Measurements from ENCODE around the gene PANK1. TPM values are rescaled to one million over a fixed set of nuclear protein-coding genes. Genes with fewer than 3 reads are reported as not detected.

Gene PANK1
- total RNA-seq, 1 experiment from 2014 or later = 24.9 TPM

DNA sequence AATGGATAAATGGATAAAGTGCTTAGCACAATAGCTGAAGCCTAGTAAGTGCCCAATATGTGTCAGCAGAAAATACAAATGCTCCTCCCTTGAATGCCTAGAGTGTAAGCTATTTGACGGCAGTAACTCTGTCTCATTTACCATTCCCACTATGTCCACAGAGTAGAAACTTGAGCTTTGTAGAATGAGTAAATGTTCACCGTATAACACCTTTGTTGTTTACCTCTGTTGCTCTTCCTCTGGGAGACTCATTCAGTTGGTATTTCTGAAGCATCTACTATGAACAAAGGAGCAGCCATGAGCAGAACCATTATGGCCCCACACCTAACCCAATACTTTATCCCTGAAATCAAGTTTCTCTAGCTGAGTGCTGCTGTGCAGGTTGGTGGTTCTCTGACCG lies 101.2 kb downstream of the PANK1 start:
- CTCF ChIA-PET = no interaction called here
- no peak for DNase-seq (ENCODE audit: low spot score)

DNA sequence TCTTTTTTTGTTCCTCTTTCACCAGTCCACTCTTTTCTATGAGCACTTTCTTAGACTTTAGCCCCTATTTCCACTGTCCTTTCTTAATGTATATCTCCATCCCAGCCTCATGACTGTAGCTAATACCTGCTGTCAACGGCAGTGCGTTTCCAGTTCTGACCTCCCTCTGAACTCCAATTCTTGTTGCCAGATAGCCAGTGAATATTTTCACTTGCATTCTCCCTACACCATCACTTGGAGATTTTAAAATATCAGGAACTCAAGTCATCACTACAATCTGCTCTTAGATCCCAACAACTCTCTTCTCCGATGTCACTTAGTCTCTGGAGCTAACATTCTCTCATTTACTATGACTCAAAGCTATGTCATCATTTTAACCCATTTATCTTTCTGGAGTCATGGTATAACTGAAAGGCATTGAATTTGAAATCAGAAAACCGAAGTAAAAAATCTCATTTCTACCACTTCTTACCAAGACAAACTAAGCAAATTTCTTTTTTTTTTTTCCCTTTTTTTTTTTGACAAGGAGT lies 104.6 kb downstream of the PANK1 start:
- no peak for TF ChIP-seq ZNF396 (CRISPR knock-in tag; IDR thresholded peaks at IDR 0.05; ENCODE audit: borderline replicate concordance)
- TF ChIP-seq, protein P1, sequence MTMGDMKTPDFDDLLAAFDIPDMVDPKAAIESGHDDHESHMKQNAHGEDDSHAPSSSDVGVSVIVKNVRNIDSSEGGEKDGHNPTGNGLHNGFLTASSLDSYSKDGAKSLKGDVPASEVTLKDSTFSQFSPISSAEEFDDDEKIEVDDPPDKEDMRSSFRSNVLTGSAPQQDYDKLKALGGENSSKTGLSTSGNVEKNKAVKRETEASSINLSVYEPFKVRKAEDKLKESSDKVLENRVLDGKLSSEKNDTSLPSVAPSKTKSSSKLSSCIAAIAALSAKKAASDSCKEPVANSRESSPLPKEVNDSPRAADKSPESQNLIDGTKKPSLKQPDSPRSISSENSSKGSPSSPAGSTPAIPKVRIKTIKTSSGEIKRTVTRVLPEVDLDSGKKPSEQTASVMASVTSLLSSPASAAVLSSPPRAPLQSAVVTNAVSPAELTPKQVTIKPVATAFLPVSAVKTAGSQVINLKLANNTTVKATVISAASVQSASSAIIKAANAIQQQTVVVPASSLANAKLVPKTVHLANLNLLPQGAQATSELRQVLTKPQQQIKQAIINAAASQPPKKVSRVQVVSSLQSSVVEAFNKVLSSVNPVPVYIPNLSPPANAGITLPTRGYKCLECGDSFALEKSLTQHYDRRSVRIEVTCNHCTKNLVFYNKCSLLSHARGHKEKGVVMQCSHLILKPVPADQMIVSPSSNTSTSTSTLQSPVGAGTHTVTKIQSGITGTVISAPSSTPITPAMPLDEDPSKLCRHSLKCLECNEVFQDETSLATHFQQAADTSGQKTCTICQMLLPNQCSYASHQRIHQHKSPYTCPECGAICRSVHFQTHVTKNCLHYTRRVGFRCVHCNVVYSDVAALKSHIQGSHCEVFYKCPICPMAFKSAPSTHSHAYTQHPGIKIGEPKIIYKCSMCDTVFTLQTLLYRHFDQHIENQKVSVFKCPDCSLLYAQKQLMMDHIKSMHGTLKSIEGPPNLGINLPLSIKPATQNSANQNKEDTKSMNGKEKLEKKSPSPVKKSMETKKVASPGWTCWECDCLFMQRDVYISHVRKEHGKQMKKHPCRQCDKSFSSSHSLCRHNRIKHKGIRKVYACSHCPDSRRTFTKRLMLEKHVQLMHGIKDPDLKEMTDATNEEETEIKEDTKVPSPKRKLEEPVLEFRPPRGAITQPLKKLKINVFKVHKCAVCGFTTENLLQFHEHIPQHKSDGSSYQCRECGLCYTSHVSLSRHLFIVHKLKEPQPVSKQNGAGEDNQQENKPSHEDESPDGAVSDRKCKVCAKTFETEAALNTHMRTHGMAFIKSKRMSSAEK (CRISPR knock-in tag; IDR thresholded peaks at IDR 0.05; ENCODE audit: borderline replicate concordance) = no peak
- TF ChIP-seq ZNF138 (CRISPR knock-in tag; conservative IDR thresholded peaks at IDR 0.05) = no peak
- TF ChIP-seq ZNF121 (CRISPR knock-in tag; IDR thresholded peaks at IDR 0.05) = no peak
- TF ChIP-seq, protein P2, sequence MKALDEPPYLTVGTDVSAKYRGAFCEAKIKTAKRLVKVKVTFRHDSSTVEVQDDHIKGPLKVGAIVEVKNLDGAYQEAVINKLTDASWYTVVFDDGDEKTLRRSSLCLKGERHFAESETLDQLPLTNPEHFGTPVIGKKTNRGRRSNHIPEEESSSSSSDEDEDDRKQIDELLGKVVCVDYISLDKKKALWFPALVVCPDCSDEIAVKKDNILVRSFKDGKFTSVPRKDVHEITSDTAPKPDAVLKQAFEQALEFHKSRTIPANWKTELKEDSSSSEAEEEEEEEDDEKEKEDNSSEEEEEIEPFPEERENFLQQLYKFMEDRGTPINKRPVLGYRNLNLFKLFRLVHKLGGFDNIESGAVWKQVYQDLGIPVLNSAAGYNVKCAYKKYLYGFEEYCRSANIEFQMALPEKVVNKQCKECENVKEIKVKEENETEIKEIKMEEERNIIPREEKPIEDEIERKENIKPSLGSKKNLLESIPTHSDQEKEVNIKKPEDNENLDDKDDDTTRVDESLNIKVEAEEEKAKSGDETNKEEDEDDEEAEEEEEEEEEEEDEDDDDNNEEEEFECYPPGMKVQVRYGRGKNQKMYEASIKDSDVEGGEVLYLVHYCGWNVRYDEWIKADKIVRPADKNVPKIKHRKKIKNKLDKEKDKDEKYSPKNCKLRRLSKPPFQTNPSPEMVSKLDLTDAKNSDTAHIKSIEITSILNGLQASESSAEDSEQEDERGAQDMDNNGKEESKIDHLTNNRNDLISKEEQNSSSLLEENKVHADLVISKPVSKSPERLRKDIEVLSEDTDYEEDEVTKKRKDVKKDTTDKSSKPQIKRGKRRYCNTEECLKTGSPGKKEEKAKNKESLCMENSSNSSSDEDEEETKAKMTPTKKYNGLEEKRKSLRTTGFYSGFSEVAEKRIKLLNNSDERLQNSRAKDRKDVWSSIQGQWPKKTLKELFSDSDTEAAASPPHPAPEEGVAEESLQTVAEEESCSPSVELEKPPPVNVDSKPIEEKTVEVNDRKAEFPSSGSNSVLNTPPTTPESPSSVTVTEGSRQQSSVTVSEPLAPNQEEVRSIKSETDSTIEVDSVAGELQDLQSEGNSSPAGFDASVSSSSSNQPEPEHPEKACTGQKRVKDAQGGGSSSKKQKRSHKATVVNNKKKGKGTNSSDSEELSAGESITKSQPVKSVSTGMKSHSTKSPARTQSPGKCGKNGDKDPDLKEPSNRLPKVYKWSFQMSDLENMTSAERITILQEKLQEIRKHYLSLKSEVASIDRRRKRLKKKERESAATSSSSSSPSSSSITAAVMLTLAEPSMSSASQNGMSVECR (CRISPR knock-in tag; IDR thresholded peaks at IDR 0.05; ENCODE audit: borderline replicate concordance) = no peak
- TF ChIP-seq, protein P3, sequence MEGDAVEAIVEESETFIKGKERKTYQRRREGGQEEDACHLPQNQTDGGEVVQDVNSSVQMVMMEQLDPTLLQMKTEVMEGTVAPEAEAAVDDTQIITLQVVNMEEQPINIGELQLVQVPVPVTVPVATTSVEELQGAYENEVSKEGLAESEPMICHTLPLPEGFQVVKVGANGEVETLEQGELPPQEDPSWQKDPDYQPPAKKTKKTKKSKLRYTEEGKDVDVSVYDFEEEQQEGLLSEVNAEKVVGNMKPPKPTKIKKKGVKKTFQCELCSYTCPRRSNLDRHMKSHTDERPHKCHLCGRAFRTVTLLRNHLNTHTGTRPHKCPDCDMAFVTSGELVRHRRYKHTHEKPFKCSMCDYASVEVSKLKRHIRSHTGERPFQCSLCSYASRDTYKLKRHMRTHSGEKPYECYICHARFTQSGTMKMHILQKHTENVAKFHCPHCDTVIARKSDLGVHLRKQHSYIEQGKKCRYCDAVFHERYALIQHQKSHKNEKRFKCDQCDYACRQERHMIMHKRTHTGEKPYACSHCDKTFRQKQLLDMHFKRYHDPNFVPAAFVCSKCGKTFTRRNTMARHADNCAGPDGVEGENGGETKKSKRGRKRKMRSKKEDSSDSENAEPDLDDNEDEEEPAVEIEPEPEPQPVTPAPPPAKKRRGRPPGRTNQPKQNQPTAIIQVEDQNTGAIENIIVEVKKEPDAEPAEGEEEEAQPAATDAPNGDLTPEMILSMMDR (IDR thresholded peaks at IDR 0.05) = no peak
- TF ChIP-seq ZNF423 (CRISPR knock-in tag; IDR thresholded peaks at IDR 0.05) = no peak
- TF ChIP-seq ATF1 (CRISPR knock-in tag; IDR thresholded peaks at IDR 0.05) = no peak
- TF ChIP-seq FOXJ3 (CRISPR knock-in tag; IDR thresholded peaks at IDR 0.05; ENCODE audit: borderline replicate concordance) = no peak
- TF ChIP-seq, protein P4, sequence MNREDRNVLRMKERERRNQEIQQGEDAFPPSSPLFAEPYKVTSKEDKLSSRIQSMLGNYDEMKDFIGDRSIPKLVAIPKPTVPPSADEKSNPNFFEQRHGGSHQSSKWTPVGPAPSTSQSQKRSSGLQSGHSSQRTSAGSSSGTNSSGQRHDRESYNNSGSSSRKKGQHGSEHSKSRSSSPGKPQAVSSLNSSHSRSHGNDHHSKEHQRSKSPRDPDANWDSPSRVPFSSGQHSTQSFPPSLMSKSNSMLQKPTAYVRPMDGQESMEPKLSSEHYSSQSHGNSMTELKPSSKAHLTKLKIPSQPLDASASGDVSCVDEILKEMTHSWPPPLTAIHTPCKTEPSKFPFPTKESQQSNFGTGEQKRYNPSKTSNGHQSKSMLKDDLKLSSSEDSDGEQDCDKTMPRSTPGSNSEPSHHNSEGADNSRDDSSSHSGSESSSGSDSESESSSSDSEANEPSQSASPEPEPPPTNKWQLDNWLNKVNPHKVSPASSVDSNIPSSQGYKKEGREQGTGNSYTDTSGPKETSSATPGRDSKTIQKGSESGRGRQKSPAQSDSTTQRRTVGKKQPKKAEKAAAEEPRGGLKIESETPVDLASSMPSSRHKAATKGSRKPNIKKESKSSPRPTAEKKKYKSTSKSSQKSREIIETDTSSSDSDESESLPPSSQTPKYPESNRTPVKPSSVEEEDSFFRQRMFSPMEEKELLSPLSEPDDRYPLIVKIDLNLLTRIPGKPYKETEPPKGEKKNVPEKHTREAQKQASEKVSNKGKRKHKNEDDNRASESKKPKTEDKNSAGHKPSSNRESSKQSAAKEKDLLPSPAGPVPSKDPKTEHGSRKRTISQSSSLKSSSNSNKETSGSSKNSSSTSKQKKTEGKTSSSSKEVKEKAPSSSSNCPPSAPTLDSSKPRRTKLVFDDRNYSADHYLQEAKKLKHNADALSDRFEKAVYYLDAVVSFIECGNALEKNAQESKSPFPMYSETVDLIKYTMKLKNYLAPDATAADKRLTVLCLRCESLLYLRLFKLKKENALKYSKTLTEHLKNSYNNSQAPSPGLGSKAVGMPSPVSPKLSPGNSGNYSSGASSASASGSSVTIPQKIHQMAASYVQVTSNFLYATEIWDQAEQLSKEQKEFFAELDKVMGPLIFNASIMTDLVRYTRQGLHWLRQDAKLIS (CRISPR knock-in tag; IDR thresholded peaks at IDR 0.05; ENCODE audit: borderline replicate concordance) = no peak
- TF ChIP-seq, protein P5, sequence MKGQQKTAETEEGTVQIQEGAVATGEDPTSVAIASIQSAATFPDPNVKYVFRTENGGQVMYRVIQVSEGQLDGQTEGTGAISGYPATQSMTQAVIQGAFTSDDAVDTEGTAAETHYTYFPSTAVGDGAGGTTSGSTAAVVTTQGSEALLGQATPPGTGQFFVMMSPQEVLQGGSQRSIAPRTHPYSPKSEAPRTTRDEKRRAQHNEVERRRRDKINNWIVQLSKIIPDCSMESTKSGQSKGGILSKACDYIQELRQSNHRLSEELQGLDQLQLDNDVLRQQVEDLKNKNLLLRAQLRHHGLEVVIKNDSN (CRISPR knock-in tag; IDR thresholded peaks at IDR 0.05) = no peak
- TF ChIP-seq, protein P6, sequence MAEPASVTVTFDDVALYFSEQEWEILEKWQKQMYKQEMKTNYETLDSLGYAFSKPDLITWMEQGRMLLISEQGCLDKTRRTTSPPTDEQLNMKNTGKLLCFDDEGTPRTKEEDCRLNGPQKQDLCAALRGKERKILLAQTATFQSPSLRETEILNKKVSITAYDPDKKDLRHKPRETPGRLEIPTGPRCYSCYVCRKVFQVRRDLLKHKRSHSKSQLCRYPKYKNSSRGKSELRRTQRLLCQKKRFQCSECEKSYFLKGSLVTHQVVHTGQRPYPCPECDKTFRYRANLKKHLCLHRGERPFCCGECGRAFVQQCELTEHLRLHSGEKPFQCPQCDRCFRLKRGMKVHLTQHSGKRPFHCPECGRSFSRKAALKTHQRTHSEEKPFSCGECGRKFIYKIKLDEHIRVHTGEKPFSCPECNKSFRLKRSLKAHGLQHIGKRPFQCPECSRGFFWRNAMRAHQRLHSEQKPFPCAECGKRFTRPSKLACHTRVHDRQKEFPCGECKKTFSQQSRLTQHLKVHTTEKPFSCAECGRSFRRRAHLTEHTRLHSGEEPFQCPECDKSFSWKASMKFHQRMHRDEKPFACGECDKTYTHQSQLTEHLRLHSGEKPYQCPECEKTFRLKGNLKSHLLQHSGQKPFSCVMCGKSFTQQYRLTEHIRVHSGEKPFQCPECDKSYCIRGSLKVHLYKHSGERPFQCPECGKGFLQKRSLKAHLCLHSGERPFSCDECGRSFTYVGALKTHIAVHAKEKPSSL (CRISPR knock-in tag; conservative IDR thresholded peaks at IDR 0.05) = no peak
- Mint-ChIP-seq H3K27ac (no peak overlapping the region), H3K9me3 (peaks cover 3% of the 10 kb centered on the region), H3K4me1 (peaks cover 24% of the 10 kb centered on the region), H3K36me3 (no peaks in the 10 kb centered on the region), H3K4me3 (no peak overlapping the region), H3K27me3 (ENCODE audit: low read depth) (peaks cover 10% of the 10 kb centered on the region)
- CTCF ChIA-PET = no interaction called here
- ATAC-seq = no peak
- DNase-seq (ENCODE audit: low spot score) = no peak
- POLR2A ChIA-PET = no interaction called here

More for the DNA sequence above, 101.2 kb downstream of the PANK1 start:
- H3K4me3 Mint-ChIP-seq = no peak overlapping the region
- H3K36me3 Mint-ChIP-seq = no peaks in the 10 kb centered on the region
- H3K4me1 Mint-ChIP-seq = 0 out of 2 replicates have a peak, but pooled peaks cover 2% of the 10 kb centered on the region
- ATAC-seq = no peak
- peaks cover 12% of the 10 kb centered on the region for H3K9me3 Mint-ChIP-seq
- H3K27me3 Mint-ChIP-seq (ENCODE audit: low read depth) = no peaks in the 10 kb centered on the region; the same call in 1 of the 2 replicates
- TF ChIP-seq, protein P7, sequence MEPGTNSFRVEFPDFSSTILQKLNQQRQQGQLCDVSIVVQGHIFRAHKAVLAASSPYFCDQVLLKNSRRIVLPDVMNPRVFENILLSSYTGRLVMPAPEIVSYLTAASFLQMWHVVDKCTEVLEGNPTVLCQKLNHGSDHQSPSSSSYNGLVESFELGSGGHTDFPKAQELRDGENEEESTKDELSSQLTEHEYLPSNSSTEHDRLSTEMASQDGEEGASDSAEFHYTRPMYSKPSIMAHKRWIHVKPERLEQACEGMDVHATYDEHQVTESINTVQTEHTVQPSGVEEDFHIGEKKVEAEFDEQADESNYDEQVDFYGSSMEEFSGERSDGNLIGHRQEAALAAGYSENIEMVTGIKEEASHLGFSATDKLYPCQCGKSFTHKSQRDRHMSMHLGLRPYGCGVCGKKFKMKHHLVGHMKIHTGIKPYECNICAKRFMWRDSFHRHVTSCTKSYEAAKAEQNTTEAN (CRISPR knock-in tag; IDR thresholded peaks at IDR 0.05) = no peak
- no peak for TF ChIP-seq MXD4 (CRISPR knock-in tag; IDR thresholded peaks at IDR 0.05; ENCODE audit: borderline replicate concordance)
- no peak for TF ChIP-seq CREM (CRISPR knock-in tag; IDR thresholded peaks at IDR 0.05)
- no peak overlapping the region for H3K27ac Mint-ChIP-seq
- POLR2A ChIA-PET = no interaction called here
